Activated naive CD4-positive, alpha-beta T cell treated with anti-CD3 and anti-CD28 coated beads, Interleukin-2, amount 50 U/mL, for 24 hours (primary cell): ENCODE data around the gene SMIM32.

ENCODE experiments used
- H3K27ac Mint-ChIP-seq: one replicate; pipeline ENCODE4 v1.8.0; 2021; ENCODE audit warnings: mild to moderate bottlenecking, mixed read lengths
- H3K27me3 Mint-ChIP-seq: one replicate; pipeline ENCODE4 v1.8.0; 2021; ENCODE audit warnings: mixed read lengths
- H3K36me3 Mint-ChIP-seq: one replicate; pipeline ENCODE4 v1.8.0; 2021; ENCODE audit warnings: mixed read lengths
- H3K4me1 Mint-ChIP-seq: one replicate; pipeline ENCODE4 v1.8.0; 2021; ENCODE audit warnings: mixed read lengths
- H3K4me3 Mint-ChIP-seq: one replicate; pipeline ENCODE4 v1.8.0; 2021; ENCODE audit warnings: mild to moderate bottlenecking, mixed read lengths
- H3K9me3 Mint-ChIP-seq: one replicate; pipeline ENCODE4 v1.8.0; 2021; ENCODE audit warnings: mixed read lengths

The SMIM32 gene

GRCh38 chr5:136199408-136199807, 6.4 kb upstream of the SMIM32 start:
- H3K36me3 Mint-ChIP-seq, result no peaks in the 10 kb centered on the region
- no peaks in the 10 kb centered on the region for H3K4me1 Mint-ChIP-seq
- H3K27me3 Mint-ChIP-seq, result peaks cover 9% of the 10 kb centered on the region

GRCh38 chr5:136198453-136198852, 5.5 kb upstream of the SMIM32 start:
- Mint-ChIP-seq H3K4me1 (no peaks in the 10 kb centered on the region), H3K27ac (no peak overlapping the region), H3K36me3 (no peaks in the 10 kb centered on the region), H3K27me3 (peaks cover 11% of the 10 kb centered on the region), H3K4me3 (no peak overlapping the region), H3K9me3 (no peaks in the 10 kb centered on the region)

More at GRCh38 chr5:136199408-136199807, 6.4 kb upstream of the SMIM32 start:
- no peaks in the 10 kb centered on the region for H3K9me3 Mint-ChIP-seq
- H3K27ac Mint-ChIP-seq, result no peak overlapping the region
- H3K4me3 Mint-ChIP-seq, result no peak overlapping the region

GRCh38 chr5:136197462-136198142, 4.6 kb upstream of the SMIM32 start:
- Mint-ChIP-seq H3K27me3 (peaks cover 11% of the 10 kb centered on the region), H3K4me1 (no peaks in the 10 kb centered on the region), H3K4me3 (no peak overlapping the region), H3K36me3 (no peaks in the 10 kb centered on the region), H3K27ac (no peak overlapping the region), H3K9me3 (no peaks in the 10 kb centered on the region)

- Mint-ChIP-seq H3K27ac (no peak overlapping the region), H3K4me3 (no peak overlapping the region), H3K9me3 (no peaks in the 10 kb centered on the region), H3K27me3 (peaks cover 17% of the 10 kb centered on the region), H3K36me3 (no peaks in the 10 kb centered on the region), H3K4me1 (no peaks in the 10 kb centered on the region)
Observed at GRCh38 chr5:136195971-136196820, 3.2 kb upstream of the SMIM32 start.

GRCh38 chr5:136194576-136194975, 1.6 kb upstream of the SMIM32 start:
- no peaks in the 10 kb centered on the region for H3K9me3 Mint-ChIP-seq
- no peaks in the 10 kb centered on the region for H3K4me1 Mint-ChIP-seq
- peaks cover 23% of the 10 kb centered on the region for H3K27me3 Mint-ChIP-seq
- H3K36me3 Mint-ChIP-seq, result no peaks in the 10 kb centered on the region
- no peak overlapping the region for H3K27ac Mint-ChIP-seq
- no peak overlapping the region for H3K4me3 Mint-ChIP-seq

GRCh38 chr5:136193322-136193935, 467 bp upstream of the SMIM32 start:
- Mint-ChIP-seq H3K9me3 (no peaks in the 10 kb centered on the region), H3K36me3 (no peaks in the 10 kb centered on the region), H3K4me1 (no peaks in the 10 kb centered on the region), H3K27me3 (peaks cover 23% of the 10 kb centered on the region), H3K27ac (no peak overlapping the region), H3K4me3 (no peak overlapping the region)

GRCh38 chr5:136192015-136192525, 892 bp downstream of the SMIM32 start:
- Mint-ChIP-seq H3K4me3 (no peak overlapping the region), H3K27me3 (peaks cover 22% of the 10 kb centered on the region), H3K9me3 (no peaks in the 10 kb centered on the region), H3K36me3 (no peaks in the 10 kb centered on the region), H3K4me1 (no peaks in the 10 kb centered on the region), H3K27ac (no peak overlapping the region)

GRCh38 chr5:136191304-136192014, 1.5 kb downstream of the SMIM32 start:
- Mint-ChIP-seq H3K4me3 (no peak overlapping the region), H3K36me3 (no peaks in the 10 kb centered on the region), H3K4me1 (no peaks in the 10 kb centered on the region), H3K9me3 (no peaks in the 10 kb centered on the region), H3K27me3 (peaks cover 20% of the 10 kb centered on the region), H3K27ac (no peak overlapping the region)

GRCh38 chr5:136190904-136191303, 2.1 kb downstream of the SMIM32 start:
- Mint-ChIP-seq H3K27ac (no peak overlapping the region), H3K9me3 (no peaks in the 10 kb centered on the region), H3K4me3 (no peak overlapping the region), H3K36me3 (no peaks in the 10 kb centered on the region), H3K4me1 (no peaks in the 10 kb centered on the region), H3K27me3 (peaks cover 20% of the 10 kb centered on the region)

GRCh38 chr5:136190091-136190720, 2.8 kb downstream of the SMIM32 start:
- H3K27me3 Mint-ChIP-seq, result peaks cover 21% of the 10 kb centered on the region
- no peak overlapping the region for H3K27ac Mint-ChIP-seq
- no peaks in the 10 kb centered on the region for H3K36me3 Mint-ChIP-seq
- no peak overlapping the region for H3K4me3 Mint-ChIP-seq
- H3K4me1 Mint-ChIP-seq, result no peaks in the 10 kb centered on the region
- H3K9me3 Mint-ChIP-seq, result no peaks in the 10 kb centered on the region

GRCh38 chr5:136188859-136189258, 4.1 kb downstream of the SMIM32 start:
- no peaks in the 10 kb centered on the region for H3K36me3 Mint-ChIP-seq
- no peak overlapping the region for H3K4me3 Mint-ChIP-seq
- H3K4me1 Mint-ChIP-seq, result no peaks in the 10 kb centered on the region
- H3K9me3 Mint-ChIP-seq, result no peaks in the 10 kb centered on the region
- peaks cover 15% of the 10 kb centered on the region for H3K27me3 Mint-ChIP-seq
- no peak overlapping the region for H3K27ac Mint-ChIP-seq

GRCh38 chr5:136186796-136187195, 6.2 kb downstream of the SMIM32 start:
- Mint-ChIP-seq H3K4me3 (no peak overlapping the region), H3K36me3 (no peaks in the 10 kb centered on the region), H3K9me3 (no peaks in the 10 kb centered on the region), H3K4me1 (no peaks in the 10 kb centered on the region), H3K27me3 (peaks cover 13% of the 10 kb centered on the region), H3K27ac (no peak overlapping the region)

- H3K4me3 Mint-ChIP-seq, result no peak overlapping the region
- no peaks in the 10 kb centered on the region for H3K36me3 Mint-ChIP-seq
- no peak overlapping the region for H3K27ac Mint-ChIP-seq
- peaks cover 6% of the 10 kb centered on the region for H3K27me3 Mint-ChIP-seq
- H3K9me3 Mint-ChIP-seq, result no peaks in the 10 kb centered on the region
- H3K4me1 Mint-ChIP-seq, result no peaks in the 10 kb centered on the region
Observed at GRCh38 chr5:136185974-136186665, 6.8 kb downstream of the SMIM32 start.

GRCh38 chr5:136182618-136183017, 10.3 kb downstream of the SMIM32 start:
- no peaks in the 10 kb centered on the region for H3K36me3 Mint-ChIP-seq
- H3K9me3 Mint-ChIP-seq, result no peaks in the 10 kb centered on the region
- no peaks in the 10 kb centered on the region for H3K4me1 Mint-ChIP-seq
- H3K4me3 Mint-ChIP-seq, result no peak overlapping the region
- H3K27me3 Mint-ChIP-seq, result peaks cover 1% of the 10 kb centered on the region
- no peak overlapping the region for H3K27ac Mint-ChIP-seq
